ENCODE results near the gene ASB18. TPM values are rescaled to one million over a fixed set of nuclear protein-coding genes. Genes with fewer than 3 reads are reported as not detected.
A peak's percentile ranks its signal among the peaks of the same experiment; 100 is the strongest.

Gene ASB18
- total RNA-seq, 1 donor from 2014 or later = not detected

- peak; percentile 69 for DNase-seq
- TF ChIP-seq CTCF (IDR thresholded peaks at IDR 0.05) = no peak
- intact Hi-C loops (cut with DNase I) = no loop called here
- peak; percentile 61 for ATAC-seq
- Histone ChIP-seq H3K4me3 (no peak overlapping the region), H3K27me3 (peaks cover 91% of the 10 kb centered on the region), H3K9me3 (no peaks in the 10 kb centered on the region), H3K27ac (no peak overlapping the region), H3K4me1 (peaks cover 17% of the 10 kb centered on the region), H3K36me3 (no peaks in the 10 kb centered on the region)
These were observed 86.6 kb downstream of the ASB18 start for GRCh38 chr2:236177604-236177966.

- Histone ChIP-seq H3K4me3 (no peak overlapping the region), H3K27ac (no peak overlapping the region), H3K4me1 (peaks cover 17% of the 10 kb centered on the region), H3K36me3 (no peaks in the 10 kb centered on the region), H3K9me3 (no peaks in the 10 kb centered on the region), H3K27me3 (peaks cover 97% of the 10 kb centered on the region)
- intact Hi-C loops (cut with DNase I) = no loop called here
- DNase-seq = peak; percentile 42
- no peak for ATAC-seq
- no peak for TF ChIP-seq CTCF (IDR thresholded peaks at IDR 0.05)
These were observed 87.3 kb downstream of the ASB18 start for GRCh38 chr2:236176951-236177350.

- peak; percentile 38 for TF ChIP-seq CTCF (IDR thresholded peaks at IDR 0.05)
- no peak overlapping the region for H3K27ac ChIP-seq
- H3K4me1 ChIP-seq = peaks cover 17% of the 10 kb centered on the region
- intact Hi-C loops (cut with DNase I) = no loop called here
- no peaks in the 10 kb centered on the region for H3K9me3 ChIP-seq
- H3K27me3 ChIP-seq = peaks cover 97% of the 10 kb centered on the region
- no peak overlapping the region for H3K4me3 ChIP-seq
- peak; percentile 47 for ATAC-seq
- no peaks in the 10 kb centered on the region for H3K36me3 ChIP-seq
- peak; percentile 50 for DNase-seq
These were observed 87.8 kb downstream of the ASB18 start for GRCh38 chr2:236176417-236176816.

GRCh38 chr2:236175548-236176150 is 88.6 kb downstream of the ASB18 start:
- Histone ChIP-seq H3K4me3 (no peak overlapping the region), H3K36me3 (no peaks in the 10 kb centered on the region), H3K27ac (no peak overlapping the region), H3K27me3 (peaks cover 98% of the 10 kb centered on the region), H3K4me1 (peaks cover 17% of the 10 kb centered on the region), H3K9me3 (no peaks in the 10 kb centered on the region)
- ATAC-seq (peak; percentile 52), DNase-seq (peak; percentile 64)
- no peak for TF ChIP-seq CTCF (IDR thresholded peaks at IDR 0.05)
- intact Hi-C loops (cut with DNase I) = no loop called here

GRCh38 chr2:236173729-236174607 is 90.2 kb downstream of the ASB18 start:
- no peaks in the 10 kb centered on the region for H3K36me3 ChIP-seq
- H3K27me3 ChIP-seq = peaks cover 98% of the 10 kb centered on the region
- ATAC-seq = no peak
- no peaks in the 10 kb centered on the region for H3K9me3 ChIP-seq
- H3K4me3 ChIP-seq = no peak overlapping the region
- DNase-seq = peak; percentile 46
- intact Hi-C loops (cut with DNase I) = no loop called here
- no peak overlapping the region for H3K27ac ChIP-seq
- H3K4me1 ChIP-seq = peaks cover 13% of the 10 kb centered on the region
- TF ChIP-seq CTCF (IDR thresholded peaks at IDR 0.05) = no peak
